ENCODE measurements around the gene FUCA2.

Gene FUCA2, protein sequence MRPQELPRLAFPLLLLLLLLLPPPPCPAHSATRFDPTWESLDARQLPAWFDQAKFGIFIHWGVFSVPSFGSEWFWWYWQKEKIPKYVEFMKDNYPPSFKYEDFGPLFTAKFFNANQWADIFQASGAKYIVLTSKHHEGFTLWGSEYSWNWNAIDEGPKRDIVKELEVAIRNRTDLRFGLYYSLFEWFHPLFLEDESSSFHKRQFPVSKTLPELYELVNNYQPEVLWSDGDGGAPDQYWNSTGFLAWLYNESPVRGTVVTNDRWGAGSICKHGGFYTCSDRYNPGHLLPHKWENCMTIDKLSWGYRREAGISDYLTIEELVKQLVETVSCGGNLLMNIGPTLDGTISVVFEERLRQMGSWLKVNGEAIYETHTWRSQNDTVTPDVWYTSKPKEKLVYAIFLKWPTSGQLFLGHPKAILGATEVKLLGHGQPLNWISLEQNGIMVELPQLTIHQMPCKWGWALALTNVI

DNA sequence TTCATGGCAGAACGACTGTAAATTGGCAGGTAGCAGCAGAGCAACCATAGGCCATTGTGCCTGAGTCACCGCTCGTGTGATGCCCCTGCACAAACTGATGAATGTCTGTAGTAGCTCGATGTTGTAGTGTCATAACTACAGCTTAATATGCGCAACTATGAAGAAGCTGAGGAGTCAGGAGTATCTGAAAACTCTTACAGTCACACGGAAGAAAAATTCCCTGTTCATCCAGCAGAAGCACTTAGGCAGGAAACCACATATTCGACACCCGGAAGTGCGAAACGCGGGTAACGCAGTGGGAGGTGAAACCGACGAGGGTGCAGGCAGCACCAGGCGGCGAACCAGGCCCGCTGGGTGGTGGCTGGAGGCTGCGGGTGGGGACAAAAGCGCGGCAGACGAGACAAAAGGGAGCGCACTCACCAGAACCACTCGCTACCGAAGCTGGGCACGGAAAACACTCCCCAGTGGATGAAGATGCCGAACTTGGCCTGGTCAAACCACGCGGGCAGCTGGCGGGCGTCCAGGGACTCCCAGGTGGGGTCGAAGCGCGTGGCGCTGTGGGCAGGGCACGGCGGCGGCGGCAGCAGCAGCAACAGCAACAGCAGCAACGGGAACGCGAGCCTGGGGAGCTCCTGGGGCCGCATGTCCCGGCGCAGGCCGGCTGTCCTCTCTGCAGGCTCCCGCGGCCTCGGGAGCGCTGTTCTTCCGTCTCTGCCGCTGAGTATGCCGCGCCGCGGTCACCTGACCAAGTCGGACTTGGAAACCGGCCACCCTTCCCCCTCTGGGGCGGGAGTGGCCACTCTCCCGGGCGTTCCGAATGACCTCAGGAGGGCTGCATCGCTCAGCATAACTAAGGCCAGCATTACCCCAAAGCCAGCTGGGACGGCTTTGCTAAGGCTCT, at the start of gene FUCA2:
Gene FUCA2, minus strand, starts transcription at position 730 of the 901 bp plus-strand sequence. Its CDS starts 86 bp downstream, at position 644.
- DNase-seq: peak; percentile 90

DNA sequence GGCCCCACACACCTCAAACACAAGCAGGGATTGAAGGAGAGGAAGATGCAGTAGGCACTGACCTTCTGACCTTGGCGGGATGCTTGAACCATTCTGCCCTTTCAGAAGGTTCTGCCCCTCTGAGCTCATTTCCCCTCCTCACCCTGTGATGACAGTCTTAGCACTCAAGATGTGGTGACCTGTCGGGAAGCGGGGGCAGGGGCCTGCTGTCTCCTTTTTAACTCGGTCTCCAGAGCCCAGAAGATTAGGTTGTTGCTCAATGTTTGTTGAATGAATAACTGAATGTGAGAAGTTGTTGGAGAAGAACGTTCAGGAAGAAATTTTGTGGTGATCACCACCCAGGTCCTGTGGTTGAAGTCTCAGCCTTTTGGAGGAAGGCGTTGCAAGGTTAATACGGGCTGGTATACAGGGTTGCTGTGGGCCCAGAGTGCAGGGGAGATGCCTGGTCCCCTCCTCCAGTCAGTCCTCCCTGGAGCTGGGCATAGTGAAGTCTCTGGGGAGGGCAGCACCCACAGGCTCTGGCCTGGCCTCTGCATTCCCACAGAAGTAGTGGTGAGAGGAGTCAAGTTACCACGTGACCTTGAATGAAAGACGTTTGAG, 49.7 kb upstream of the FUCA2 start:
- DNase-seq: no peak

DNA sequence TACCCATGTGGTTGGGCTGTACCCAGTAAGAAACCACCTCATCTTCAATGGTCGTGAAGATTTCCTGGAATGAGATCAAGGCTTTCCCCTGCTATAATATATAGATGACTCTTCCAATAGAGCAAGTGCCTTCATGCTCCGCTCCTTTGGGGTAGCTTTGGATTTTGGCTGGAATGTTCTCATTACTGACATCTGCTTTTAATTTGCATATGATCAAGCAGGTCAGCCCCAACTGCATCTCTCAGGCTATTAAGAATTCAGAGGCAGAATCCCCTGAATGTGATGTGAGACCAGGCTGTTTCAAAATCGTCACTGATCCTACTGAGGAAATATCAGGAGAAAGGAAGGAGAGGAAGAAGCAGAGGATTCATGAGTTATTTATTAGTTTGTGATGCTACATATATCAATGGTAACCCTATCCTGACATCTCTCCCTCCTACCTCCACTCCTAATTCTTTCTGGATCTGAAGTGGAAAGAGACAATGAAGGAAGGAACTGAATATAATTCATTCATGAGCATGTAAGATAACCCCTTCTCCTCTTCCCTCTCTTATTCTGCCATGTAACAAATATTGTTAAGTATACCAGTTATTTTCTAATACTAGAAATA, 47.6 kb upstream of the FUCA2 start:
- no peak for DNase-seq

DNA sequence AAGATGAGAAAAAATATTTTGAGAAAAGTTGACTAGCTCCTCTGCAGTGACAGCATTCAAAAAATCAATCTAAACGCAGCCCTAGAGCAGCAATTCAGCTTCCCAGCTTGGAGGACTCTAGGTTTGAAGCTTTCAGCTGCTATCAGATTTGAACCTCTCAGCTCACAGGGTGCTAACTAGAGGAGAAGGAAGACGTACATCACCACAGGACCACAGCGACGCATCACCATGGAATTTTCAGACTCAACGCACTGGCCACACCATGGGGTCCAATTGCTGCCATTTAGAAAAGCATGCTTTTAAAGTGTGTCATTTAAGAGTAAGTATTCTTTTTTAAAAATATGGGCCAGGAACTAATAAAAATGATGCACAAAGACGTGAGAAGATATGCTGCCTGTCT, 45.0 kb upstream of the FUCA2 start:
- DNase-seq: no peak

DNA sequence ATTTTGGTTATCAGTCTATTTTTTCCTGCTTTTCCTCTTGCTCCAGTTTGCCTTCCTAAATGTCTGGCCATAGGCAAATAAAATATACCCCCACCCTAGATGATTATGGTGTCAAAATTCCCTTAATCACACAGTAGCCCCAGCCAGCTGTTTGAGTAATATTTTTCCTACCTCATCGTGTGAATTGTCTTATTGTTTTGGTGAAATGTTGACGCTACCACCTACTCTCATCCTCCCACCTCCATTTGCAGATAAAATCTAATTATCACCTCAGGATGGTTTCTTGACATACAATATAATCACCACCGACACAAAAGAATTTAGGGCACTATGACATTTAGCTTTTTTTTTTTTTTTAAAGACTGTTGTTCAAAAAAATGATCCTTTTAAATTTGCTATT, 44.1 kb upstream of the FUCA2 start:
- DNase-seq: no peak

DNA sequence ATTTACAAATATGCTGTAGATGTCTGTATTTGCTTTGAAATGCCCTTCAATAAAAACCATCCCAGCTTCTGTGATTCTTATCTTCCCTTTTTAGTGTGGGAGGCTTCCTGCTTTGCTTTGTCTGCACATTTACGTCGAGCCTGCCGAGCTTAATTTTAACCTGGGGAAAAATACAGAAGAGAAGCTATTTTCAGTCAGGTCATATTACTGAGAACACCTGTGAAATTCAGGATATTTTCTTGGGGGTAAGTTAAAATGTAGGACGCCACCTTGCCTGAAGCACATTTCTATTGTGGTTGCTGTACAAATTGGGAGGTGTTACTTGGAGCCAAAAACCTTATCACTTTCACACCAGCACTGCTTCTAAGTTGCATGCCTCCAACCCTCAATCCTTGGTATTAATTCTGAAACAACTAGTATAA, 43.6 kb upstream of the FUCA2 start:
- DNase-seq: no peak

DNA sequence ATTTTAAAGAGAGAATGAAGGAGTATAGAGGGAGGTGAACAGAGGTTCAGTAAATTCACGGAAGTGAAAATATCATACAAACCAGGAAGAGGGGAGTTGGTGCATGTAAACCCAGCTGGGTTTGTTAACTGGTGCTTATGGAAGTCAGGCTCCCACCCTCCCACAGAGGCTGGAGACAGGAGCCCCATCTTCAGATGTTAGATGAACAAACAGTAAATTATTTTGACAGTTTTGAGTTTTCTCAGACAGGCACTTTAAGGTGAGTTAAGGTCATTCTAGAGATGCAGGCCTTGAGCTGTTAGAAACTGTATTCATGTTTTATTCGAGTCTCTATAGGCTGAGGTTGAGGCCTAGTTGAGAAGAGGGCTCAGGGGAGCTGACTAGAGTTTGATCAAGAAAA, 41.8 kb upstream of the FUCA2 start:
- no peak for DNase-seq

DNA sequence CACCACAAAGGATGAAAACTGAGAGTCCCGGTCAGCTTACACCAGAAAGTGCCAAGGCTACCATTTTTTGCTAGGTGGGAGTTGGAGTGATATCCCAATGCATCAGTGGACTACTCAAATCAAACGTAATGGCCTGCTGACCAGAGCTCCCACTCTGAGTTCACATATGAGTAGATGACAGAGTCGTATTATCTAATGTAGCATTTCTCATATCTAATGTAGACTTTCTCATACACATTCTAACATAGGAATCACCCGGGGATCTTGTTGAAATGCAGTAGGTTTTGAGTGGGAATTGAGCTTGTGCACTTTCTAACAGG, 38.4 kb upstream of the FUCA2 start:
- DNase-seq: no peak

DNA sequence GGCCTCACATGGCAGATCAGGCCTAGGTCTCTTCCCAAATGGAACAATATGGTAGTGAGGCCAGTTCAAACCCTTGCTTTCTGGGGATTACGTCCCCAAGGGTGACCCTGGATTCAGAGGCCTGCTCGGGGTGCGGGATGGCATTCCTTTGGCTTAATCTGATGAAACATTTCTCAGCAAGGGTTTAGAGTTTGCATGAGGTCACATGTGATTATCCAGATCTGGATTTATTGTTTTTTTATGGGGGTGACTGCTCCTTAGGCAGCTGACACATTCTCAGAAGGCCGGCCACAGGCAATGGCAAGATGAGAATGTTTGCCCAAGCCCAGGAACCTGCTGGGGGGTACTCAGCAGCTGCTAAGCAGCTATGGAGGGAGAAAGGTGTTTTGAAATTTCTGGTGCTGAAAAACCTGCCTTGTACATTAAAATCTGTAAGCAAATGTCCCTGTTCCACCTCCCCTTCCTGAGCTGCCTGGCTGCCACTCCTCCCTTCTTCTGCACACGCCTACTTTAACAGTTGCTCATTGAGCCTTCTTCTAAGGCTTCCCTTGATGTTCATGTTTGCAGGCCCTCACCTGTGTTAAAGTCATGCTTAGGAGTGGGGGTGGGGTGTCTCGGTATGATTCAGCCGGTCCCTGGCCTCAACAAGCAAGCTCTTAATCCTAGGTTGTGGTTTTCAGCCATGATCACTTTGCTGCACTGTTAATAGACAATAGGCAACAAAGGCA, 37.9 kb upstream of the FUCA2 start:
- peak; percentile 80 for DNase-seq

DNA sequence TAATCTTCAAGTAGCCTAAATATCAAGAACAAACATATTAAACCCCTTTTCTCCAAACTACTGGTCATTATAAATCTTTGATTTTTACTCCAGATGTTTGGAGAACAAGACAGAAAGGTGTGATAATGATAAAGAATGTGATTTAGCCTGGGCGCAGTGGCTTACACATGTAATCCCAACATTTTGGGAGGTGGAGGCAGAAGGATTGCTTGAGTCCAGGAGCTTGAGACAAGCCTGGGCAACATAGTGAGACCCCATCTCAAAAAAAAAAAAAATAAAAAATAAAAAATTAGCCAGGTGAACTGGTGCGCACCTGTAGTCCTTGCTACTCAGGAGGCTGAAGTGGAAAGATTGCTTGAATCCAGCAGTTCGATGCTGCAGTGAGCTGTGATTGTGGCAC, 35.1 kb upstream of the FUCA2 start:
- DNase-seq: no peak

DNA sequence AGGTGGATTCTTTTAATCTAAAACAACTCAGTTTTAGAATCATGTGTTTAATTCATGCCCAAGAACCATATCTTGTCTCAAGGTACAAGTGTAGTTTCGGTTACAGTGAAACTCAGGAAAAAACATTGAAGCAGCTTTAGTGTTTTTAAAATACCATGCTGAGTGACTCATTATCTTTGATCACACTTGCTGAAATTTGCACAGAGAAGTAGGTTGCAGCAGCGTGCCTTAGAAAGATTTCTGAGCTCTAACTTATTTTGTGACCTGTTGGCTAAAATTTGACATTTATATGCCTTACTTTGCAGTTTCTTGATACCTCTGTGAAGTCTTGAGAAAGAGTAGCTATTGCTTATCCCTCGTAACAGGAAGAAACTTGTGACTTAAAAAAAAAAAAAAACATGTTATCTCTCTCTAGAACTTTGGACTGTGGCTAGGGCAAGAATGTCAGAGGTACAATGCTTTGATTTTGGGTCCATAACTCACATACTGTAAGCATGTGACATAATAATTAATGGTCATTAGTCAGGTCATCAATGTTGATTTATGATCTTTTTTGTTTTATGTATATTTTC, 34.5 kb upstream of the FUCA2 start:
- no peak for DNase-seq

DNA sequence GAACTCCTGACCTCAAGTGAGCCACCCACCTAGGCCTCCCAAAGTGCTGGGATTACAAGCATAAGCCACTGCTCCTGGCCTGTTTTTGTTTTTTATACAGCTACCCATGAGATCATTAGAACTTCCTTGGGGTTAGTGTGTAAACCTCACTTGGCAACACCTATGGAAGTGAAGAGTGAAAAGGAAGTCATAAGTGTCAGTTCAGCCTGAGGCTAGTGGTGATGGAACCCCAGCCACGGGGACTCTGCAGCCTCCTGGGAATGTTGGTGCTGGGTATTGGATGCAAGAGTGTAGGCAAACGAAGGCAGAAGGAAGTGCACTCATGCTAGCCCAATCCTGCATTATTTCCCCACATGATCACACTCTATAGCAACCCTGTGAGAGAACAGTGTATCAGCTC, 33.6 kb upstream of the FUCA2 start:
- DNase-seq: no peak

DNA sequence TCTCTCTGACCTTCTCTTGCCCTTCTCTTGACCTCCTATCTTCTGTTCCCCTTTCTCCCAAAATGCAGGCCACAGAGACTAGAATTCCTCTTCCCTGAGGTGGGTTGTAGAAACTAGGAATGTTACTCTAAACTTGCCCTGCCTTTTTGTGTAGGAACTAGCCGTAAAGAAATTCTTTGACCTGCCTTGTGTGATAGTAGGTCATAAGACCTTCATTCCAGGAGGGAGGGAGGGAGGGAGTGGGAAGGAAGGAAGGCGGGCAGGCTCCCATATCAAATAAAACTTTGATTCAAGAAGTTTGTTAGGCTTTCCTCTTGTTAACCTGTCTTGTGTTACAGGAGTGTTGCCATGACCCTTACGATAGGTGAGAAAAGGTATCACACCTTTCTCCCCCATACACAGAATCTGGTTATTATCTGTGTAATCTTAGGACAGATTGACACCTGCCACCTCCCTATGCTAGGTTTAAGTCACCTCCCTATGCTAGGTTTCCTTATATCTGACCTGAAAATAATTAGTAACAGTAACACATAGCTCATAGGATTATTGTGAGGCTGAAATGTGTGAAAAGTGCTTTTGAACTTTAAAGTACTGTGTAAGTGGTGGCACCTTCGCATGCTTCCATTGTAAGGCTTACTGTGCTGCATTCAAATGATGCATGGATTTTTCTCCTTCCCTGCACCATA, 32.6 kb upstream of the FUCA2 start:
- DNase-seq: no peak

DNA sequence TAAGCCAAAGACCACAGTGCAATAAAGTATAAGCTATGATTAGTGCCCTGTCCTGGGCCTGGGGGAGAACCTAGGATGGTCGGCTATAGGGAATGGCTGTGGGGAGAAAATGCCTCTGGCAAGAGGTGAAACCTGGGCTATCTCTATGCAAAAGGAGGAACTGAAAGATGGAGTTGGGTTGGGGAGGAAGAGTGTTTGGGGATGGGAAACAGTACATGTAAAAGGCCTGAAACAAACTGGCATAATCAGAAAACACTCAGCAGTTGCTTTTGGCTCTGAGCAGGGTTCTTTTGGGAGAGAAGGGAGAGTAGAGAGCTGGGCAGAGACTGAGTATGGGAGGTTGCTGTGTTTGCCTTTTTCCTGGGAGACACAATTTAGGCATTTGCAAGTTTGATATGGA, 31.9 kb upstream of the FUCA2 start:
- no peak for DNase-seq

DNA sequence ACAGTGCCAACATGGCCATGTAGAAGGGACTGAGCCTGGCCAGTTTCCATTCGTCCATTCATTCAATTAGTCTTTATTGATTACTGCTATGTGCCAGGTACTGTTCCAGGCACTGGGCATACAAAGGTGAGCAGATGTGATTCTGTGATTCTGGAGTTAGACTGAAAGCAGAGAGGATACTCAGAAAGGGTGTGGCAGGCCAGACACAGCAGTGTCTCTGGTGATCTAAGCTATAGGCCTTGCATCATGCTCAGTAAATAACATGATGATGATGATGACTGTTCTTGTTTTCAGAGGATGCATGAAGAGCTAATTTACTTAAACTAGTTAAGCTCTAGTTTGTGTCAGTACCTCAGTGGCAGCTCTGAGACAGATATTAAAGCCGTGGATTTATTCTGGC, 31.4 kb upstream of the FUCA2 start:
- DNase-seq: no peak

DNA sequence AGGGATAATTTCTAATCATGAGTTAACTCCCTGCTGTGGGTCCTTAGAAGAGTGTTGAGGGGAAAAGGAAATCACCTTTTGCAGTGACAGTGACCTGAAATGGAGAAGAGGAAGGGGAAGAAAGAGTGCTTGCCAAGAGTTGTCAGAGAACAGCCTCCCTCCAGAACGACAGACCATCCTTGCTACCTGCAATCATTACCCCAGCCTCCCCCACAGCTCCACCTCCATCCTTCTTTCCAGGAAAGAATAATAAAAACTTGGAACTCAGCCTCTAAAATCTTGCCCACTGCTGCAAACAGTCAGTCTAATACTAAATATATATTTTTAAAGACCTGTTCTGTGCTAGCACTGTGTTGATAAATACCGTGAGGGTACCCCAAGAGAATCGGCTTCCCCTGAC, 28.7 kb upstream of the FUCA2 start:
- DNase-seq: no peak

DNA sequence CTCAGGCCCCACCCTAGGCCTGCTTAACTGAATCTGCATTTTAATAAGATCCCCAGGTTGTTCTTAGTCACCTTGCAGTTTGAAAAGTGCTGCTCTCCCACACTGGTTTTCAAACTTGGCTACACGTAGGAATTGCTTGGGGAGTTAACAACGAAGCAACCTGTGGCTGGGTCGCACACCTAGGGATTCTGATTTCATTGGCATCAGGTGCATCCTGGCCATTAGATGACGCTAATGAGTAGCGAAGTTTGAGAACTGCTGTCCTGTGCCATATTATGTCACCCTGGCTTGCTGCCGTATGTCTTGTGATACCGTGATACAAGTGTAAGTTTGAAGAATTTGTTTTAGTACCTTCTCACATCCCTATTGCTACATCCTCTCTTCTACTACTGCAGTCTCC, 28.2 kb upstream of the FUCA2 start:
- peak; percentile 69 for DNase-seq

DNA sequence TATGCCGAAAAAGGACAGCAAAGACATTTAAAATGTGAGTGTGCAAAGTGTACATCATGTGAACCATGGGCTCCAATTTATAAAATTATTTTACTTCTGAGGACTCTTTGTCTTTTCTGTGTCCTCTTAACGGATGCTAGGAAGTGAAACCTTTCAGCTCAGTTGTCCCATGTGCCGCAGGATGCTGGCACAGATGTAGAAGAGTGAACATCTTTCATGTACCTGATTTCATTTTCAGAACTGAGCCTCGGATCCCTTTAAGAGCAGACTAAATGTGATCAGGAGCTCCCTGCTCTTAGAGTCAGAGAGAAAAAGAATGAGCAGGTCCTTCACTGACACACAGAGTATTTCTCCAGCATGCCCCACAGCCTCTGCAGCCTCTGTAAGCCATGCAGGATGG, 27.6 kb upstream of the FUCA2 start:
- DNase-seq: no peak

DNA sequence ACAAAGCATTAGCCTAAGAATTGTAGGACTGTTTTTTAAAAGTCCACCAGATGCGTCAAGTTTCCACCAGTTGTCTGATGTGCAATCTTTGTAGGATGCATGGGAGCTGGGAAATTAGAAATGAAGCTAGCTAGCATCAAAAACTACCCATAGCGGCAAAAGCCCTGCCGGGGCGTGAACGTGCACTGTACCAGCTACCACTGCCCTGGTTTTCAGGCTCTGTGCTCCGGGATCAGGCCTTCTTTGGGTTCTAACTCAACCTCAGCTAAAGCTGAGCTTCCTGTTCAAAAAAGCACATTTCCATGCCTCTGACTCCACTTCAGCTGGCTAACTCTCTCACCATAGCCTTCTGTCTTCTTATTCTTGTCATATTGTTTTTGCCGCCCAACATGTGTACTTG, 26.9 kb upstream of the FUCA2 start:
- peak; percentile 70 for DNase-seq

DNA sequence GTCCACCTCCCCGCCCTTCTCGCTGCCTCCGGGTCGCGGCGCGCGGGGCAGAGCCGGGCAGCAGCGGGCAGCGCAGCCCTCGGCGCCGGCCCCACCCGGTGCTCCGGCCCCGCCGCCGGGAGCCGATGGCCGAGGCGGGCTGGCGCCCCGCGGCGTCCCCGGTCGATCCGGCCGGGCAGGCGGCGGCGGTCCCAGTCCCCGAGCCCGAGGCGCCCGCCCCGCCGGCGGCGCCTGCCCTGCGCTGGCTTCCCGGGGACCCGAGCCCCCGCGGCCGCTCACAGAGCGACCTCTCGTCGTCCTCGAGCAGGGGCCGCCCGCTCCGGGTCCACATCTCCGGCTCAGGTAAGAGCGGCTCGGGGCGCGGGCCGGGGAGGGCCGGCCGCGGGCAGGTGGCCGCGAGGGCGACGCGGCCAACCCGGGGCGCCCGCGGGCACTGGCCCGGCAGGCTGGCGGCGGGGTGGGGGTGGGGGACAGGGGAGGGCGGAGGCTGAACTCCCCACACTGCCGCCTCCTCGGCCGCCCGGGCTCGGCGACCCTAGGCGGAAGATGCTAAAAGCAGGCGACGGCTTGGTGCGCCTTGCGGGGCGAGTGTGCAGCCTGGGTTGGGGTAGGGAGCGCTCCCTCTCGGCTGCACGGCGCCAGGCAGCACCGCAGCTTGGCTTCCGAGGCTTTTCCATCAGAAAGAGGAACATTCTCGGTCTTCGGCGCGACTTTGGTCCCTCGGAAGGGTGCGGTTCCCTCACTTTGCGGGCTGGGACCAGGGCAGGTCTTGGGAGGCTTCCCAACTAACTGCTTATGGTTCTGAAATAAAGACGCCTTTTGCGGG, 25.6 kb upstream of the FUCA2 start:
- peak; percentile 87 for DNase-seq

DNA sequence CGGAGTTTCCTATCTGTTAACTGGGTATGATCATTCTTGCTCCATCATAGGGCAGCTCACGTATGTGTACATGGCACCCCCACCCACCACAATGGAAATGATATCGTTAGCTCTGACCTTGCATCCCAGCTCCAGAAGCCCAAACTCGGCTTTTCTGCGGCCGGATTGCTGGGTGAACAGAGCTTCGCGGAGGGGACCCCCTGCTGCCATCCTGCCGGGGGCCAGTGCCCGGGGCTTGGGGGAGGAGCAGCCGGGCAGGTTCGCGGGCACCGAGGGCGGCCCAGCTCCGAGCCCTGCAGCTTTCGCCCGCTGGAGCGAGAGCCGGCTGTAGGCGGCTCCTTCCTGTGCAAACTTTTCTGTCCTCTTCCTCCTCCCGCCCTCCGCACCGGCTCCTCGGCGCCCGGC, 24.9 kb upstream of the FUCA2 start:
- peak; percentile 84 for DNase-seq
